GM10266 (cell line): ENCODE data around the gene CCN5.
A peak's percentile ranks its signal among the peaks of the same experiment; 100 is the strongest.

Experiments used
- DNase-seq: peaks from one replicate; pipeline ENCODE4 v3.0.0; 2012; ENCODE audit errors: extremely low spot score
- TF ChIP-seq, protein P1 (sequence below): IDR thresholded peaks from 2 replicates; pipeline ENCODE4 v1.5.1; 2012; ENCODE audit warnings: mild to moderate bottlenecking, low read depth; ENCODE audit not compliant: control insufficient read depth, insufficient read depth; ENCODE audit errors: missing control alignments

Gene CCN5

DNA sequence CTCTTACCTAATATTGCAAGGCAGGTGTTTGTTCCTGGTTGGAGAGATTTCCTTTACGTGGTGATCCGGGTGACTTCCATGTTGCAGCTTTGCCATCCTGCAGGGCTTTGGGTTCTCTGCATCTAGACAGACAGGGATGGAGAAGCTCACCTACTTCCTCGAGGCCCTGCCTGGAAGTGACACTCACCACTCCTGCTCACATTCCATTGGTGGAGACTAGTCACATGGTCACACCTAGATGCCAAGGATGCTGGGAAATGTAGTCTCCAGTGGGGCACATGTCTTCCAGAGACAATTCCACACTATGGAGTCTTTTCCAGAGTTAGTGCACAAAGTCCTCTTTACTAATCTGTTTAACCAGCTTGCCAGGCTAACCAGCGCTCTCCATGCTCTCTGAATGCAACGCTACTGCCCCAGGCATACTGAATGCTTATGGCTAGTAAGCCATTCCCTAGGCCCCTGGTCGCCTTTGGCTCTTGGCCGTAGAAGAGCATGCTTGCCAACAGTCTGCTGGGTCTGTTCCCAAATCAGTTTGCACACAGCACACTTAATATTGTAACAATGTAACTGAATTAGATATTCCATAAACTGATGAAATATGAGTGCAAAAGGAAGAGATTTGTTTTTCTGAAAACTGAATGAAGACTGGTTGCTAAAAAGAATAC lies 23.8 kb downstream of the CCN5 start:
- TF ChIP-seq, protein P1, sequence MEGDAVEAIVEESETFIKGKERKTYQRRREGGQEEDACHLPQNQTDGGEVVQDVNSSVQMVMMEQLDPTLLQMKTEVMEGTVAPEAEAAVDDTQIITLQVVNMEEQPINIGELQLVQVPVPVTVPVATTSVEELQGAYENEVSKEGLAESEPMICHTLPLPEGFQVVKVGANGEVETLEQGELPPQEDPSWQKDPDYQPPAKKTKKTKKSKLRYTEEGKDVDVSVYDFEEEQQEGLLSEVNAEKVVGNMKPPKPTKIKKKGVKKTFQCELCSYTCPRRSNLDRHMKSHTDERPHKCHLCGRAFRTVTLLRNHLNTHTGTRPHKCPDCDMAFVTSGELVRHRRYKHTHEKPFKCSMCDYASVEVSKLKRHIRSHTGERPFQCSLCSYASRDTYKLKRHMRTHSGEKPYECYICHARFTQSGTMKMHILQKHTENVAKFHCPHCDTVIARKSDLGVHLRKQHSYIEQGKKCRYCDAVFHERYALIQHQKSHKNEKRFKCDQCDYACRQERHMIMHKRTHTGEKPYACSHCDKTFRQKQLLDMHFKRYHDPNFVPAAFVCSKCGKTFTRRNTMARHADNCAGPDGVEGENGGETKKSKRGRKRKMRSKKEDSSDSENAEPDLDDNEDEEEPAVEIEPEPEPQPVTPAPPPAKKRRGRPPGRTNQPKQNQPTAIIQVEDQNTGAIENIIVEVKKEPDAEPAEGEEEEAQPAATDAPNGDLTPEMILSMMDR: no peak
- DNase-seq: peak; percentile 85

DNA sequence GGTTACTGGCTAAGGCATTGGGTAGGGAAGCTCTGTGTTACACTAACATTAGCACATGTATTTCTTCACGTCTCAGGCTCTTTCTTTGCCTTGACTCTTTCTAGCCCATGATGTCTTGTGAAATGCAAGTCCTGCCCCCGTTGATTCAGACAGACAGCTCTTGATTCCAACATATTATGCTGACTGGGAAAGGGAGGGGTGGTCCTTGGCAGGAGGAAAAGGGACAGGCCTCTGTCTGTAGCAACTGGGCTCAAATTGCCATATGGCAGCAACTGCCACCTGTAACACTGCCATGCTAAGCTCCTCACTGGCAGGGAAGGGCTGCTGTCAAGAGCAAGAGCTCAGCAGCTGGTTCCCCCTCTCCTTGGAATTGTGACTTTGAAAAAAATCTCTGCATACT lies 24.8 kb downstream of the CCN5 start:
- TF ChIP-seq, protein P1: no peak
- DNase-seq: no peak

DNA sequence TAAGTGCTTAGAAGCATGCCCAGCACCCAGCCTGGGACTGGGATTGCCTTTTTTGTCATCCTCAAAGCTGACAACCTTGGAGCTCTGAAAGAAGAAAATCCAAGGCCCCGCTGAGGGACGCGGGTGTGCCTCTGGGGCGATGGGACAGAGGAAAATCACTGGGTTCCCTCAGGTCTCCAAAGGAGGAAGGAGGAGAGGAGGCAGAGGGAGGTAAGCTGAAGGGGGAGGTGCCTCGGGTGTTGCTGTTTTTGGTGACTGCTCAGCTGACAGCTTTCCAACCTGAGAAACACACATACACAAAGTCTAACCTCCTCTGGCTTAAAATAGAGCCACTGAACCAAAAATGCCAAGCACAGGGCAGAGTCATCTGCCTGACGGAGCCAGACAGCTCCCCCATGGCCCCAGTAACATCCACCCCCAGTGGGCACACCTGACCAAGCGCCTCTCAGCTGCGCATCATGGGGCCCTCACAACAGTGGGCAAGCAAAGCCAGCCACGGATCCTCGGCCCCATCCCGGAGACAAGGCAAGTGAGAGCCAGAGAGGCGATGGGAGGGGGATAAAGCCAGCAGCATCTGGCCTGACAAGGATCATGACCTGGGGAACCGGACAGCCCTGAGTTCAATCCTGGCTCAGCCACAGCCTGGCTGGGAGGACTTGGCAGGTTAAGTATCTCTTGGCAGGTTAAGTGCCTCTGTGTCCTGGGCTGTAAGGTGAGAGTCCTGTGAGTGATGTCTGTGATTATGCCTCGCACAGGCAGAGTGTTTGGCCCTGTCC lies 27.3 kb downstream of the CCN5 start:
- DNase-seq: no peak
- TF ChIP-seq, protein P1: no peak

DNA sequence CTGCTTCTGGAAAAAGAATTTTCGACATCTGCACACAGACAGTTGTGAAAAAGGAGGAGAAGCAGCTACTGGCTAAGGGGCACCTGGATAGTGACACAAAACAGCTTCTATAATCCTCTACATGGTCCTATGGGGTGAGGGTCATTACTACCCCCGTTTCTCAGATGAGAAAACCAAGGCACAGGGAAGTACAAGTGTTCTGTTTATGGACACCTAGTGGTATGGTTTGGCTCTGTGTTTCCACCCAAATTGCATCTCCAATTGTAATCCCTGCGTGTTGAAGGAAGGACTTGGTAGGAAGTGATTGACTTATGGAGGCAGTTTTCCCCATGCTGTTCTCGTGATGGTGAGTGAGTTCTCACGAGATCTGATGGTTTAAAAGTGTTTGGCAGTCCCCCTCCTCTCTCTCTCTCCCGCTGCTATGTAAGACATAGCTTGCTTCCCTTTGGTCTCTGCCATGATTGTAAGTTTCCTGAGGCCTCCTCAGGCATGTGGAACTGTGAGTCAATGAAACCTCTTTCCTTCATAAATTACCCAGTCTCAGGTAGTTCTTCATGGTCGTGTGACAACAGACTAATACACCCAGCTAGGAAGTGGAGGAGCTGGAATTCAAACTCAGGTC lies 28.0 kb downstream of the CCN5 start:
- TF ChIP-seq, protein P1: no peak

DNA sequence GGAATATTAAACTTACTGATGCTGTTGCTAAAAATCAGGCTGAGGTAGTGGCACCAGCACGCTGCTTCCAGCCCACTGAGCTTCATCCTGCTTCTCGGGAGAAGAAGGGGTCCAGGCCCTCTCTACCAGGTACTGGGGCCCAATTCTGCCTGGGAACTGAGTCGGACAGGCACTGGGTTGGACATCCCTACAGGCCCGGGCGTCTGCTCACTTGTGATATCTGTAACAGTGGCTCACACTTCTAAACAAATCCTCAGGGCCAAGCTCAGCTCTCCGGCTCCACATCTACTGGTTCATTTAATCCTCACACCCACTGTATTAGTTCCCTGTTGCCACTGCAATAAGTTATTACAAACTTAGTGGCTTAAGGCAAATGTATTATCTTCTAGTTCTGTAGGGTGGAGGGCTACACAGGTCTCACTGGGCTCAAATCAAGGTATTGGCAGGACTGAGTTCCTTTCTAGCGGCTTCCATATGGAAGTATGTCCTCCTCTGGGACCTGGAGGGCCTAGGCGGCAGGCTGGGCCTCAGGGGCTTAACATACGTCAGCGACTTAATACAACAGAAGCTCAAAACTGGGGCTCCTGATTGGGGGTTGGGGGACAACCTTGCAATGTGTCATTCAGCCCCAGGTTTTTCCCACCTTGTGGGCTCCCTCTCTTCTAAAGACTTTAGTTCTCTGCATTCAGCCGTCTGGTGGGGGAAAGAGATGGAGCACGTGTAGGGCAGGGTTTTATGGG lies 28.9 kb downstream of the CCN5 start:
- TF ChIP-seq, protein P1: no peak

More for the DNA sequence above, 28.0 kb downstream of the CCN5 start:
- no peak for DNase-seq

DNA sequence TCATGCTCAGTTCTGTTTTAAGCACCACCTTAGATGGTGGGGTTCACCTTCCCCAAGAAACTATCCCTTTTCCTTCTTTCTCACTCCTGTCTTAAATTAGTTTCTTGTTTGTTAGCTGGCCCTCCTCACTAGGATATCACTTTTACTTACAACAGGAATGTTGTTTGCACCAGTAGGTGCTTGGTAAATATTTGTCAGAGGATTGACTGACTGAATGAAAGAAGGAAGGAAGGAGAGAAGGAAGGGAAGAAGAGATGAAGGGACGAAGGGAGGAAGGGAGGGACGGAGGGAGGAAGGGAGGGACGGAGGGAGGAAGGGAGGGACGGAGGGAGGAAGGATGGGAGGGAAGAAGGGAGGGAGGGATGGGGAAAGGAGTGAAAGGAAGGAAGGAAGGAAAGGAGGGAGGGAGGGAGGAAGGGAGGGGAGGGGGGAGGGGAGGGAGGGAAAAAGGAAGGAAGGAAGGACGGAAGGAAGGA lies 30.0 kb downstream of the CCN5 start:
- no peak for DNase-seq
- TF ChIP-seq, protein P1: no peak

More for the DNA sequence above, 28.9 kb downstream of the CCN5 start:
- no peak for DNase-seq
